HEK293T (cell line): ENCODE measurements around the gene SCUBE3.

Experiments
- CTCF ChIA-PET: fragments of 350-600 bp; formaldehyde crosslinking; extraction: SDS; loops from one replicate; lab custom pipeline; 2021; ENCODE audit warnings: antibody characterized with exemption, inconsistent platforms; lab: Yijun Ruan, JAX
- POLR2A ChIA-PET: fragments of 350-600 bp; formaldehyde crosslinking; extraction: SDS; loops from one replicate; lab custom pipeline; 2020; ENCODE audit warnings: antibody characterized with exemption, inconsistent platforms; lab: Yijun Ruan, JAX
- DNase-seq: peaks from one replicate; pipeline ENCODE4 v3.0.0; 2012; ENCODE audit warnings: mixed read lengths; ENCODE audit errors: extremely low spot score
- ARNT ChIP-seq: fragments of 450-650 bp; IDR thresholded peaks from 2 replicates; pipeline ENCODE4 v1.6.1; 2017; ENCODE audit warnings: mild to moderate bottlenecking
- BHLHE40 ChIP-seq: fragments of 450-650 bp; IDR thresholded peaks from 2 replicates; pipeline ENCODE4 v1.6.1; 2016; ENCODE audit warnings: mild to moderate bottlenecking, moderate library complexity, borderline replicate concordance
- CTBP1 ChIP-seq: fragments of 450-650 bp; IDR thresholded peaks from 2 replicates; pipeline ENCODE4 v1.6.1; 2016; ENCODE audit warnings: borderline replicate concordance
- ELF4 ChIP-seq: fragments of 450-650 bp; IDR thresholded peaks from 2 replicates; pipeline ENCODE4 v1.6.1; 2017; ENCODE audit warnings: antibody characterized with exemption
- FOXA1 ChIP-seq: fragments of 450-650 bp; IDR thresholded peaks from 2 replicates; pipeline ENCODE4 v1.6.1; 2016; ENCODE audit warnings: mild to moderate bottlenecking
- FOXK2 ChIP-seq: fragments of 450-650 bp; IDR thresholded peaks from 2 replicates; pipeline ENCODE4 v1.6.1; 2016; ENCODE audit warnings: mild to moderate bottlenecking
- FOXM1 ChIP-seq: fragments of 450-650 bp; IDR thresholded peaks from 2 replicates; pipeline ENCODE4 v1.6.1; 2017; ENCODE audit warnings: mild to moderate bottlenecking, borderline replicate concordance
- HDGF ChIP-seq: fragments of 450-650 bp; IDR thresholded peaks from 2 replicates; pipeline ENCODE4 v1.6.1; 2017; ENCODE audit warnings: antibody characterized with exemption, borderline replicate concordance
- L3MBTL2 ChIP-seq: fragments of 450-650 bp; conservative IDR thresholded peaks from 2 replicates; pipeline ENCODE4 v1.6.1; 2016; ENCODE audit warnings: mild to moderate bottlenecking
- LEF1 ChIP-seq: fragments of 450-650 bp; IDR thresholded peaks from 2 replicates; pipeline ENCODE4 v1.6.1; 2017; ENCODE audit warnings: mild to moderate bottlenecking, borderline replicate concordance
- NFRKB ChIP-seq: fragments of 450-650 bp; IDR thresholded peaks from 2 replicates; pipeline ENCODE4 v1.6.1; 2016; ENCODE audit warnings: mild to moderate bottlenecking, moderate library complexity
- PKNOX1 ChIP-seq: fragments of 450-650 bp; IDR thresholded peaks from 2 replicates; pipeline ENCODE4 v1.6.1; 2016
- SP1 ChIP-seq: fragments of 450-650 bp; IDR thresholded peaks from 2 replicates; pipeline ENCODE4 v1.6.1; 2017
- SUZ12 ChIP-seq: fragments of 450-650 bp; IDR thresholded peaks from 2 replicates; pipeline ENCODE4 v1.6.1; 2016; ENCODE audit warnings: mild to moderate bottlenecking
- TARDBP ChIP-seq: fragments of 450-650 bp; IDR thresholded peaks from 2 replicates; pipeline ENCODE4 v1.6.1; 2016
- ZNF384 ChIP-seq: fragments of 450-650 bp; IDR thresholded peaks from 2 replicates; pipeline ENCODE4 v1.6.1; 2016

The SCUBE3 gene

GRCh38 chr6:35223396-35223795 is 9.6 kb downstream of the SCUBE3 start:
- TF ChIP-seq NFRKB (no peak), LEF1 (no peak), CTBP1 (no peak), BHLHE40 (no peak), ARNT (no peak), SP1 (no peak), ZNF384 (no peak), FOXK2 (no peak), ELF4 (no peak), FOXM1 (no peak), L3MBTL2 (no peak), HDGF (no peak), SUZ12 (no peak), FOXA1 (no peak), TARDBP (no peak)
- no peak for DNase-seq
- CTCF ChIA-PET: interaction anchor here (1.5 kb wide), 1 partner anchor 17 kb away, joined by 5 read pairs; no protein-coding TSS in a partner anchor
- POLR2A ChIA-PET: no interaction called here

GRCh38 chr6:35224720-35225119 is 11.0 kb downstream of the SCUBE3 start:
- TF ChIP-seq BHLHE40: no peak
- no peak for TF ChIP-seq ARNT
- no peak for TF ChIP-seq TARDBP
- TF ChIP-seq PKNOX1: no peak
- no peak for TF ChIP-seq FOXA1
- no peak for TF ChIP-seq FOXK2
- TF ChIP-seq HDGF: no peak
- no peak for TF ChIP-seq FOXM1
- TF ChIP-seq SUZ12: no peak
- TF ChIP-seq SP1: no peak
- no peak for TF ChIP-seq ZNF384
- no peak for TF ChIP-seq NFRKB
- TF ChIP-seq LEF1: no peak
- TF ChIP-seq ELF4: no peak
- TF ChIP-seq CTBP1: no peak
- no peak for TF ChIP-seq L3MBTL2
- ChIA-PET CTCF (interaction anchor here (0.7 kb wide), 1 partner anchor 20 kb away, joined by 4 read pairs; no protein-coding TSS in a partner anchor), POLR2A (no interaction called here)
- DNase-seq: no peak

- TF ChIP-seq PKNOX1 (no peak), CTBP1 (no peak), ARNT (no peak), SUZ12 (no peak), TARDBP (no peak), SP1 (no peak), ZNF384 (no peak), NFRKB (no peak), L3MBTL2 (no peak), FOXA1 (no peak), ELF4 (no peak), BHLHE40 (no peak), FOXK2 (no peak)
- ChIA-PET POLR2A (no interaction called here), CTCF (no interaction called here)
- no peak for DNase-seq
These were observed 14.7 kb downstream of the SCUBE3 start for GRCh38 chr6:35228481-35228880.

- no peak for DNase-seq
- TF ChIP-seq ZNF384 (no peak), NFRKB (no peak), TARDBP (no peak), SUZ12 (no peak), ELF4 (no peak), PKNOX1 (no peak), FOXK2 (no peak), SP1 (no peak), L3MBTL2 (no peak), BHLHE40 (no peak), LEF1 (no peak), FOXM1 (no peak), ARNT (no peak), FOXA1 (no peak), CTBP1 (no peak), HDGF (no peak)
- POLR2A ChIA-PET: no interaction called here
- CTCF ChIA-PET: interaction anchor here (1.3 to 2.6 kb wide), 3 partner anchors 12 to 90 kb away, joined by 3 to 14 read pairs (median 5); no protein-coding TSS in a partner anchor
These were observed 15.5 kb downstream of the SCUBE3 start for GRCh38 chr6:35229304-35229703.

GRCh38 chr6:35230498-35230897 is 16.7 kb downstream of the SCUBE3 start:
- ChIA-PET POLR2A (interaction anchor here (1.1 kb wide), 1 partner anchor 17 kb away, joined by 3 read pairs; the partner anchor contains the start of gene SCUBE3), CTCF (interaction anchor here (1.4 to 2.6 kb wide), 2 partner anchors 10 to 25 kb away, joined by 3 to 14 read pairs; no protein-coding TSS in a partner anchor)
- no peak for TF ChIP-seq ZNF384
- no peak for TF ChIP-seq NFRKB
- no peak for TF ChIP-seq PKNOX1
- TF ChIP-seq LEF1: no peak
- TF ChIP-seq FOXA1: no peak
- no peak for TF ChIP-seq HDGF
- no peak for TF ChIP-seq ARNT
- TF ChIP-seq BHLHE40: no peak
- TF ChIP-seq FOXM1: no peak
- TF ChIP-seq L3MBTL2: no peak
- TF ChIP-seq CTBP1: no peak
- TF ChIP-seq FOXK2: no peak
- no peak for DNase-seq
